Endothelial cell (in vitro differentiated cells): Measurements from ENCODE around the gene SOS2. TPM values are rescaled to one million over a fixed set of nuclear protein-coding genes. Genes with fewer than 3 reads are reported as not detected.

ENCODE experiments used
- DNase-seq: peaks from one replicate; pipeline ENCODE4 v3.0.0; 2021; ENCODE audit warnings: low spot score
- H3K27ac Mint-ChIP-seq: one replicate; pipeline ENCODE4 v1.8.0; 2021; ENCODE audit warnings: mixed read lengths, inconsistent platforms; ENCODE audit not compliant: unreplicated experiment
- H3K27me3 Mint-ChIP-seq: one replicate; pipeline ENCODE4 v1.8.0; 2021; ENCODE audit warnings: mild to moderate bottlenecking, moderate library complexity, mixed read lengths, inconsistent platforms; ENCODE audit not compliant: unreplicated experiment
- H3K36me3 Mint-ChIP-seq: one replicate; pipeline ENCODE4 v1.8.0; 2021; ENCODE audit warnings: mild to moderate bottlenecking, low read depth, mixed read lengths, inconsistent platforms; ENCODE audit not compliant: unreplicated experiment
- H3K4me1 Mint-ChIP-seq: one replicate; pipeline ENCODE4 v1.8.0; 2021; ENCODE audit warnings: mild to moderate bottlenecking, mixed read lengths, inconsistent platforms; ENCODE audit not compliant: unreplicated experiment
- H3K4me3 Mint-ChIP-seq: one replicate; pipeline ENCODE4 v1.8.0; 2021; ENCODE audit warnings: mild to moderate bottlenecking, mixed read lengths, inconsistent platforms; ENCODE audit not compliant: unreplicated experiment
- H3K9me3 Mint-ChIP-seq: one replicate; pipeline ENCODE4 v1.8.0; 2021; ENCODE audit warnings: mixed read lengths, inconsistent platforms; ENCODE audit not compliant: unreplicated experiment
- total RNA-seq: library from RNA; stranded (reverse); fragmentation: NEBNext Ultra II Directional; extraction: Animal tissue kit (Norgen Biotek cat#: 25700); gene quantifications from one replicate; pipeline ENCODE4 v1.2.1, GENCODE V29; 2021; ENCODE audit not compliant: unreplicated experiment
- TF ChIP-seq, protein P1 (sequence below): fragments of 200-600 bp; sonication (generic); IDR thresholded peaks from one replicate; pipeline ENCODE4 v1.5.0; 2021; ENCODE audit warnings: antibody characterized with exemption; ENCODE audit not compliant: unreplicated experiment

The SOS2 gene
- total RNA-seq, 1 donor from 2014 or later = 27.9 TPM

DNA sequence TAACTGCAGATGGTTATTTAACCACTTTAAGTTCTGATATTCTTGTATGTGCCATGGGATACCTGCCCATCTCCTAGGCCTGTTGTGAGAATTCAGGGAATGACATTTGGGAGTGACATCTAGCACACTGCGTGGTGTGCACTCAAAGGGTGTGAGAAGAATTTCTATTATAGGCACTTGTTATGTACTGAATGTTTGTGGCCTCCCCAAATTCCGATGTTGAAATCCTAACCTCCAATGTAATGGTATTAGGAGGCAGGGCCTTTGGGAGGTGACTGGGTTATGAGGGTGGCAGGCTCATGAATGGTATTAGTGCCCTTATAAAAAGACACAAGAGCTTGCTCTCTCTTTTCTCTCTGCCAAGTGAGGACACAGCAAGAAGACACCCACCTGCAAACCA lies 142.6 kb downstream of the SOS2 start:
- Mint-ChIP-seq H3K4me3 (no peak overlapping the region), H3K4me1 (peaks cover 9% of the 10 kb centered on the region), H3K27me3 (peaks cover 4% of the 10 kb centered on the region), H3K9me3 (no peaks in the 10 kb centered on the region), H3K36me3 (peaks cover 5% of the 10 kb centered on the region), H3K27ac (no peak overlapping the region)
- TF ChIP-seq, protein P1, sequence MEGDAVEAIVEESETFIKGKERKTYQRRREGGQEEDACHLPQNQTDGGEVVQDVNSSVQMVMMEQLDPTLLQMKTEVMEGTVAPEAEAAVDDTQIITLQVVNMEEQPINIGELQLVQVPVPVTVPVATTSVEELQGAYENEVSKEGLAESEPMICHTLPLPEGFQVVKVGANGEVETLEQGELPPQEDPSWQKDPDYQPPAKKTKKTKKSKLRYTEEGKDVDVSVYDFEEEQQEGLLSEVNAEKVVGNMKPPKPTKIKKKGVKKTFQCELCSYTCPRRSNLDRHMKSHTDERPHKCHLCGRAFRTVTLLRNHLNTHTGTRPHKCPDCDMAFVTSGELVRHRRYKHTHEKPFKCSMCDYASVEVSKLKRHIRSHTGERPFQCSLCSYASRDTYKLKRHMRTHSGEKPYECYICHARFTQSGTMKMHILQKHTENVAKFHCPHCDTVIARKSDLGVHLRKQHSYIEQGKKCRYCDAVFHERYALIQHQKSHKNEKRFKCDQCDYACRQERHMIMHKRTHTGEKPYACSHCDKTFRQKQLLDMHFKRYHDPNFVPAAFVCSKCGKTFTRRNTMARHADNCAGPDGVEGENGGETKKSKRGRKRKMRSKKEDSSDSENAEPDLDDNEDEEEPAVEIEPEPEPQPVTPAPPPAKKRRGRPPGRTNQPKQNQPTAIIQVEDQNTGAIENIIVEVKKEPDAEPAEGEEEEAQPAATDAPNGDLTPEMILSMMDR = no peak
- DNase-seq = no peak

DNA sequence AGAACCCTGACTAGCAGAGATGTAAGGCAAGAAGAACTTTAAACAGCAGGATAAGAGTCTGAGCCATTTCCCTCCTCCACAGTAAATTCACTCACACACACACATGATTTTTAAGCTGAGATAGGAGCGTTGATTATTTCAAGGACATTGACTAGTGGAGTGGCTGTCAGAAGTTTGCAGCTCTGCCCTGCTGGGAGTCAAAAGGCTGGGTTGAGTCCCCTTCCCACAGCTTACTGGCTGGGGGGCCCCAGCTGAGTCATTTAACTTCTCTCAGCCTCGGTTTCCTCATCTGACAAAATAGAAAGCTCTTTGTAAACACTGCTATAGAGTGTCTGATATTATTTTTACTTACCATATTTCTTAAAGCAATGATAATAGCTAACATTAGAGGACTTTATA lies 143.3 kb downstream of the SOS2 start:
- peaks cover 2% of the 10 kb centered on the region for H3K27me3 Mint-ChIP-seq
- TF ChIP-seq, protein P1 = no peak
- DNase-seq = no peak
- no peaks in the 10 kb centered on the region for H3K9me3 Mint-ChIP-seq
- H3K4me1 Mint-ChIP-seq = peaks cover 12% of the 10 kb centered on the region
- no peak overlapping the region for H3K27ac Mint-ChIP-seq
- peaks cover 9% of the 10 kb centered on the region for H3K36me3 Mint-ChIP-seq
- no peak overlapping the region for H3K4me3 Mint-ChIP-seq

DNA sequence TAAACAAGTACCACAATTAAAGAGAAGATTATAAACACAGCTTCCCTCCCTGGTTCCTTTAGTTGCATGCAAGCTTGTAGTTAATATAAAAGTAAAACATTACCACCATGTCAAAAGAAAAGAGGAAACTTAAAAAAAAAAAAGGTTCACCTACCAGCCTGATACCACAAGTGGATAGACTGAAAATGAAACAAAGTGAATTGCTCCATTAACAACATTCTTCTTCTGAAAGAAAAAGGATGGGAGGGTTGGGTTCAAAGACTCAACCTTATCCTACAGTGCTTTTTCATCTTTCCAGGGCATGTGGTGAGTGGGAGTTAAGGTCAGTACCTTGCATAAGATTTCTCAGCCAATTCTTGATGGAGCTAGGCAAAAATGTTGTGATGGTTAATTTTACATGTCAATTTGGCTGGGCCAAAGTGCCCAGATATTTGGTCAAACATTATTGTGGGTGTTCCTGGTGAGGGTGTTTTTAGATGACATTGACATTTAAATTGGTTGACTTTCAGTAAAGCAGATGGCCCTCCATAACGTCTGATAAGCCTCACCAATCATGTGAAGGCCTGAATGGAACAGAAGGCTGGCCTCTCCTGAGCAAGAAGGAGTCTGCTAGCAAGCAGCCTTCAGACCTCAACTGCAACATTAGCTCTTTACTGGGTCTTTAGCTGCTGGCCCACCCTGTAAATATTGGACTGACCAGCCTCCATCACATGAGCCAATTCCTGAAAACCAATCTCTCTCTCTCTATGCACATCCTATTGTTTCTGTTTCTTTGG lies 143.8 kb downstream of the SOS2 start:
- no peak for DNase-seq
- H3K9me3 Mint-ChIP-seq = no peaks in the 10 kb centered on the region
- TF ChIP-seq, protein P1 = no peak
- peaks cover 10% of the 10 kb centered on the region for H3K36me3 Mint-ChIP-seq
- no peak overlapping the region for H3K4me3 Mint-ChIP-seq
- no peak overlapping the region for H3K27ac Mint-ChIP-seq
- H3K4me1 Mint-ChIP-seq = peaks cover 14% of the 10 kb centered on the region
- H3K27me3 Mint-ChIP-seq = peaks cover 2% of the 10 kb centered on the region

DNA sequence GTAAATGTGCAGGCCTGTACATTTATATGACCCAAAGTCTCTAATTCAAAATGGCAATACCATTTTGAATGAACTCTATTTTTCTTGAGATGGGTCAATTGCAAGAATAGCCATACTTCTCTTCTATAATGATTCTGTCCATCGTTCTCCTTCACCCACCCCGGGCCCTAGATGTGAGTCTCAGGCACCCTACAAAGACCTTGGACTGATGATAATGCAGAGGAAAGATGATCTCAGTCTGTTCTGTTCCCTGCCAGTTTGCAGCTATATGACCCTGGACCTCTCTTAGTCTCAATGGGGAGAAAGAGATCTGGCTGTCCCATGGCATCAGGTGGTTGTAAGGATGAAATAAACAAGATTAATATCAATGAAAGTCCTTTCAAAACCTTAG lies 145.1 kb downstream of the SOS2 start:
- peaks cover 10% of the 10 kb centered on the region for H3K36me3 Mint-ChIP-seq
- H3K27me3 Mint-ChIP-seq = peaks cover 3% of the 10 kb centered on the region
- TF ChIP-seq, protein P1 = no peak
- H3K9me3 Mint-ChIP-seq = no peaks in the 10 kb centered on the region
- no peak overlapping the region for H3K4me3 Mint-ChIP-seq
- no peak for DNase-seq
- peaks cover 13% of the 10 kb centered on the region for H3K4me1 Mint-ChIP-seq
- H3K27ac Mint-ChIP-seq = no peak overlapping the region

DNA sequence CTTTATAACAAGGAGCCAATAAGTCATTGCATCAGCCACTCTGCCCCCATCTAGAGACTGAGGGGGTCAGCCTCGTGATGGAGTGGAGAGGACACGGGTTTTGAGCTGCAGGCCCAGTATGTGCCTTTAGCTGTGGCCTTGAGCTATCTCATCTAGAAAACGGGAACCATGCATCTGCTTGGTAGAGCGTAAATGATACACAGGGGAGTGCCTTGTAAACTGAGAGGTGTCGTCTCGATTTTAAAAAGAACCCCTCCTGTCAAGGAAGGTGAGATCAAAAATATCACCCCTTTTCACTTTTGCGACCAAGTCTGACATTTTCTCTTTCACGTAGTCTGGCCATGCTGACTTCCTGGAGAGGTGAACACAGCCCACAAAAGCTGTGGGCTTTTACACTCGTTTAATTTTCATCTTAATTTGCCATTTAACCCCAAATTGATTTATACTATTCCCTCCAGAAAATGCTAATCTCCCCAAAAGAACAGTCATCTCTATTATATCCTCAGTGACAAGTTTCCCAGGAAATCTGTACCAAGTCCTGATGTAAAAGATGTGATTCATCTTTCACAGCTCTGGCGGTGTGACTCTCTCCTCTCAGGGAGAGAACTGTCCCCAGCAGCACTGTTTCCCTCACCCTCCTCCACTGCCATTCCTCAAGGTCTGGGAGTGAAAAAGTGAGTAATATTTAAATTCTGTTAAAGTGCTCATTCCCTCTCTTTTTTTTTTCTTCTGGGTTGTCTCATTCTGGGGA lies 145.6 kb downstream of the SOS2 start:
- H3K4me1 Mint-ChIP-seq = peaks cover 13% of the 10 kb centered on the region
- H3K36me3 Mint-ChIP-seq = peaks cover 7% of the 10 kb centered on the region
- no peaks in the 10 kb centered on the region for H3K9me3 Mint-ChIP-seq
- H3K27ac Mint-ChIP-seq = no peak overlapping the region
- H3K4me3 Mint-ChIP-seq = no peak overlapping the region
- DNase-seq = no peak
- peaks cover 3% of the 10 kb centered on the region for H3K27me3 Mint-ChIP-seq
- TF ChIP-seq, protein P1 = no peak
